Brain microvascular endothelial cell (primary cell): ENCODE results near the gene AURKAIP1.
A peak's percentile ranks its signal among the peaks of the same experiment; 100 is the strongest.
"Not testable (repeated sequence)": the region's sequence is repeated elsewhere in the genome, so short reads cannot be mapped to it uniquely, and the experiment has no call there.

Experiments used
- DNase-seq: peaks from one replicate; pipeline ENCODE4 v3.0.0-alpha.2; 2020
- H3K27ac ChIP-seq: fragments of 250-450 bp; sonication (Bioruptor Pico); 2 replicates; pipeline ENCODE4 v1.5.1; 2020; ENCODE audit warnings: mild to moderate bottlenecking, moderate library complexity
- H3K27me3 ChIP-seq: fragments of 250-450 bp; sonication (Bioruptor Pico); replicated peaks from 2 replicates; pipeline ENCODE4 v1.5.1; 2020; ENCODE audit warnings: mild to moderate bottlenecking
- H3K36me3 ChIP-seq: fragments of 250-450 bp; sonication (Bioruptor Pico); replicated peaks from 2 replicates; pipeline ENCODE4 v1.5.1; 2020; ENCODE audit warnings: mild to moderate bottlenecking
- H3K4me3 ChIP-seq: 2 replicates; pipeline ENCODE4 v1.5.1; 2011; ENCODE audit warnings: low read depth, mild to moderate bottlenecking, control low read depth, low read length, moderate library complexity
- CTCF ChIP-seq: IDR thresholded peaks from 2 replicates; pipeline ENCODE4 v1.5.1; 2011; ENCODE audit warnings: low read depth, mild to moderate bottlenecking, moderate library complexity, low read length, control low read depth, inconsistent platforms; ENCODE audit errors: missing control alignments
- in situ Hi-C: cut with HindIII; loops from 2 replicates; pipeline ENCODE4 v1.10.0; 2017; ENCODE audit warnings: low sequenced_read_pairs, low pct_ligation_motif_present

The AURKAIP1 gene

DNA sequence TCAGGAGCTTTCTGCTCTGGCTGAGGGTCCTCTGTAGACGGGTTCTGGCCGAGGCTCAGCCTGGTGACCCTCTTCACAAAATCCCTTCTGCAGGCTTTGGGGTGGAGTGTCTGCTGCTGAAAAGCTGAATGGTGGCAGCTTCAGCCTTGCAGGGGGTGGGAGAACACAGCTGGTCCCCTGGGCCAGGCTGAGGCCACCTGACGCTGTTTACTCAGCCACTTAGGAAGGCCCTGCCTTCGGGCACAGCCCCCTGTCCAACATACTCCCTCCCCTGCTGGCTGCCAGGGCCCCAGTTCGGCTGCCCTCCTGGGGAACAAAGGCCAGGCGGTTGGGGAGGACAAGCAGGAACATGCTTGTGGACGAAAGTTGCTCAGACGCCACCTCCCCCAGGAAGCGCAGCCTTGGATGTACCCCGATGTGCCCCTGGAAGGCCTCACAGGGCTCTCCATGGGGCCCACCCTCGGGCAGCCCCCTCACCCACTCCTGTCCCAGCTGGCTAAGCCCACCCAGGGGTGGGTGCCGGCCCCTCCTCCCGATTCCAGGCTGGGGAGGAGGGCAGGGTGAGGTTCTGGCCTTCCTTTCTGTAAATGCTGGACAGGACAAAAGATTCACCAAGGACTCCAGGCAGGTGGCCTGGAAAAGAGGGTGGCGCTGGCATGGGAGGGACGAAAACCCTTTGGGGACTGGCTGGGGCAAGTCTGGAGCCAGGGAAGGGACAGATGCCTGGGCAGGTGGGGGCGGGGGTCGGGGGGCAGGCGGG is 46.3 kb upstream of the AURKAIP1 start, which contains the start of gene ANKRD65:
Gene ANKRD65, minus strand, starts transcription at position 130 of the 760 bp plus-strand sequence. CDS start 271 bp downstream, outside the sequence.
- Histone ChIP-seq H3K4me3 (no peak within 1 kb of the TSS), H3K36me3 (no peaks in the 10 kb centered on the region), H3K27ac (no peak within 1 kb of the TSS), H3K27me3 (no peaks in the 10 kb centered on the region)
- TF ChIP-seq CTCF, result no peak
- DNase-seq, result no peak
- in situ Hi-C loops, result no loop called here

DNA sequence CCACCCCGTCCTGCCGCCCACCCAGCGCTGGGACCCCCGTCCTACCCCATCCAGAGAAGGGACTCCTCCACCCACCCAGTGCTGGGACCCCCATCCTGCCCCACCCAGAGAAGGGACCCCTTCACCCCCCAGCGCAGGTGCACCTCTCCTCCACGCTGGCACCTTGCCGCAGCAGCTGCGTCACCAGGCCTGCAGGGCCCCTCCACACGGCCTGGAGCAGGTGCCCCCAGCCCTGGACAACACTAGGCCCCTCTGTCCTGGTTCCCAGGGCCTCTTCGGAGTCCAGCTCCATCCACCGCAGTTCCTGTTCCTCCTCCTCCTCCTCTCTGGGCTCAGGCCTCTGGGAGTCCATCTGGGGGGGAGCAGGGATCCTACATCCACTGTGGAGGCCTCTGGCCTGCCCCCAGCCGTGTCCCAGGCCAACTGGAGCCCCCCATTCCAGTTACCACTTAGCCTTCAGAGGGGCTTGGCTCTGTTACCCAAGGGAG is 45.7 kb upstream of the AURKAIP1 start:
- Histone ChIP-seq H3K4me3 (no peak overlapping the region), H3K36me3 (no peaks in the 10 kb centered on the region), H3K27me3 (no peaks in the 10 kb centered on the region), H3K27ac (no peak overlapping the region)
- in situ Hi-C loops, result no loop called here
- DNase-seq, result no peak
- TF ChIP-seq CTCF, result no peak

- Histone ChIP-seq H3K4me3 (peak overlapping the region; percentile 29), H3K36me3 (no peaks in the 10 kb centered on the region), H3K27me3 (no peaks in the 10 kb centered on the region), H3K27ac (no peak overlapping the region)
- DNase-seq, result no peak
- TF ChIP-seq CTCF, result no peak
- in situ Hi-C loops, result no loop called here
Observed at GRCh38 chr1:1419813-1420653, 45.0 kb upstream of the AURKAIP1 start.

- H3K4me3 ChIP-seq, result peak overlapping the region; percentile 29
- H3K27ac ChIP-seq, result no peak overlapping the region
- no peaks in the 10 kb centered on the region for H3K36me3 ChIP-seq
- in situ Hi-C loops, result no loop called here
- TF ChIP-seq CTCF, result no peak
- no peaks in the 10 kb centered on the region for H3K27me3 ChIP-seq
- DNase-seq, result no peak
Observed at GRCh38 chr1:1419363-1419812, 44.4 kb upstream of the AURKAIP1 start.

DNA sequence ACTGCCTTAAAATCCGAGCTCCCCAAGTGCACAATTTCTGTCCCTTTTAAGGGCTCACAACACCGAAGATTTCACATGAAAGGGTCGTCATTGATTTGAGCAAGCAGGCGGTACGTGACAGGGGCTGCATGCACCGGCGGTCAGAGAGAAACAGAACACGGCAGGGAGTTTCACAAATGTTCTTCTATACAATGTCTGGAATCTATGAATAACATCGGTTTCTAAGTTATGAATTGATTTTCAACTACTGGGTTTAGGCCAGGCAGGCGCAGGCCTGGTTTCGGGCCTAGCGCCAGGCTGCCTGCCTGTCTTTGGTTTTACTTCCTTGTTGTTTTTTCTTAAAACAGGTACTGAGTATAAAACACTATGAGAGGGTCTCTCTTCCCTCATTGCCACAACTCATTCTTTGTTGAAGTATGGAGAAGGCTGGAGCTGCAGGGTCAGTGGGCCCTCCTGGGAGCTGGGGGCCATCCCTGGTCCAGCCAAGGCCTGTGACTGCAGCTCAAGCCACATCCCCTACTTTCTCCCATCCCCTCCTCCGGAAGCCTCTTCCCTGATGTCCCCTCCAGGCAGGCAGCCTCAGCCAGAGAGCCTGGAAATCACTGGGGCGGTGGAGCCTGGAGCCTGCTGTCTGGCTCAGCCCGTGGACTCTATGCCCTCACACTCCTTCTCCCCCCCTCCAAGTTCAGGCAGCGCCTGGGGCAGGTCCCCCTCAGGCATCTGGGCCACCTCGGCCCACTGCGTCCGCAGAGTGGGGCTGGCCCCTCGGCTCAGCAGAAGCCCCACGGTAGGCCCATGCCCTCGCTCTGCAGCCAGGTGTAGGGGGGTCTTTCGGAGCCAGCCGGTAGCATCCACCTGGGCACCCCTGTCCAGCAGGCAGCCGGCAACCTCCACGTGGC is 43.7 kb upstream of the AURKAIP1 start:
- no peak for DNase-seq
- H3K27me3 ChIP-seq, result no peaks in the 10 kb centered on the region
- H3K27ac ChIP-seq, result no peak overlapping the region
- no peak overlapping the region for H3K4me3 ChIP-seq
- in situ Hi-C loops, result no loop called here
- TF ChIP-seq CTCF, result no peak
- no peaks in the 10 kb centered on the region for H3K36me3 ChIP-seq

DNA sequence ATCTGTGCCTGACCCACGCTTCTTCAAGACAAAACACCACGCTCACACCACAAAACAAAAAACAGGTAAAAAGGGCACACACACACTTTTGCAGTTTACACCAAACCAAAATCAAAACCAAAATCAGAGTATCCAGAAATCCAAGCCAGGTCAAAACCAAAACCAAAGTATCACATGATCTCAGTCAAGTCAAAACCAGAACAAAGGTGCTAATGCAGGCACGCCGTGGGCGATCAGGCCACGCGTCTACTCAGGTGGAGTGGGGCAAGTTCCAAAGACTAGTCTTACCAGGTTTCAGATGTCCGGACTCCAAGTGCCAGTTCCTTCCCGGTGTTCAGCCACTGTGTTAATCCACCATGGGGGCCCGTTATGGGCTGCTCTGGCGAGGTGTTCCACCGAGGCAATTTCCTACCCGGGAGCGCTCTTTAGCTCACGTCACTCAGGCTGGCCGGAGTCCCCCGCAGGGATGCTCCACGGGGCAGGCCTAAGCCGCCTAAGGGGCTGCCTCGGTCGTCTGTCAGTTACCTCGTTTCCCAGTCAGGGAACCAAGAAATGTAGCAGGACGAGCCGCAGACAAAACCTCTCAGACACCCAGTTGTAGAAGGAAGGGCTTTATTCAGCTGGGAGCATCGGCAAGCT is 42.9 kb upstream of the AURKAIP1 start:
- H3K27me3 ChIP-seq, H3K4me3 ChIP-seq, DNase-seq, H3K27ac ChIP-seq, H3K36me3 ChIP-seq, in situ Hi-C loops: not testable (repeated sequence)

DNA sequence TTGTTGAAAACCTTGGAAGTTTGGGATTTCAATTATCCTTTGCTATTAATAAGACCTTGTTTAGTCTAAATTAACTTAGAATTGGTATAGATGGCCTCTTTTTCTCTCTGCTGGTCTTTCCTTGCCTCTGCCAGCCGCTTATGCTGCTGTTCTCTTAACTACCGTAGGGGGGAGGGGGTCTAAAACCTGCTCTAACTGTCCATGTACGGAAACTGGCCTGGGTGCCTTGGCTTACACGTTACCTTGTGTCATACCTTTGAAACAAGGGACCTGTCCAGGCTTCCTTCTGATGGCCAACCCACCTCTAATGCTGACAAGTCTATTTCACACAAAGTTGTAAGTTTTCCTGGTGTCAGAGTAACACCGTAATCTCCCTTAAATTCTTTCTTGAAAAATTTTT is 42.4 kb upstream of the AURKAIP1 start:
- H3K4me3 ChIP-seq, in situ Hi-C loops, H3K27me3 ChIP-seq, H3K36me3 ChIP-seq, DNase-seq, H3K27ac ChIP-seq: not testable (repeated sequence)
